DMS114 treated with DMSO at 0.1 percent for 48 hours (cell line): ENCODE results near the gene ZFHX3.
"Not testable (repeated sequence)": the region's sequence is repeated elsewhere in the genome, so short reads cannot be mapped to it uniquely, and the experiment has no call there.

ENCODE experiments used
- DNase-seq: peaks from one replicate; lab custom pipeline; 2025; ENCODE audit not compliant: unreplicated experiment; lab: John Stamatoyannopoulos, UW

Gene ZFHX3

GRCh38 chr16:73047536-73048291 is at the start of gene ZFHX3:
ZFHX3 (minus strand) TSS chr16:73048128; CDS start chr16:72960145, 87,983 bp downstream.
- no peak for DNase-seq

GRCh38 chr16:73096510-73096909 is 48.6 kb upstream of the ZFHX3 start:
- DNase-seq: no peak

GRCh38 chr16:73095885-73096421 is 48.0 kb upstream of the ZFHX3 start:
- DNase-seq: no peak

- no peak for DNase-seq
These were observed 47.4 kb upstream of the ZFHX3 start for GRCh38 chr16:73095142-73095820.

- no peak for DNase-seq
These were observed 46.4 kb upstream of the ZFHX3 start for GRCh38 chr16:73094371-73094770.

GRCh38 chr16:73093146-73094144 is 45.5 kb upstream of the ZFHX3 start:
- DNase-seq: no peak

- no peak for DNase-seq
These were observed 44.4 kb upstream of the ZFHX3 start for GRCh38 chr16:73092236-73092781.

- no peak for DNase-seq
These were observed 43.2 kb upstream of the ZFHX3 start for GRCh38 chr16:73091174-73091573.

- DNase-seq: no peak
These were observed 41.5 kb upstream of the ZFHX3 start for GRCh38 chr16:73089420-73089819.

GRCh38 chr16:73086108-73086507 is 38.2 kb upstream of the ZFHX3 start:
- DNase-seq: no peak

GRCh38 chr16:73083271-73083670 is 35.3 kb upstream of the ZFHX3 start:
- DNase-seq: no peak

GRCh38 chr16:73082634-73083051 is 34.7 kb upstream of the ZFHX3 start:
- not testable (repeated sequence) for DNase-seq

GRCh38 chr16:73080931-73081330 is 33.0 kb upstream of the ZFHX3 start:
- DNase-seq: no peak

- DNase-seq: no peak
These were observed 28.4 kb upstream of the ZFHX3 start for GRCh38 chr16:73076324-73076810.

GRCh38 chr16:73074382-73074781 is 26.5 kb upstream of the ZFHX3 start:
- no peak for DNase-seq

- not testable (repeated sequence) for DNase-seq
These were observed 24.1 kb upstream of the ZFHX3 start for GRCh38 chr16:73072051-73072450.

- no peak for DNase-seq
These were observed 23.4 kb upstream of the ZFHX3 start for GRCh38 chr16:73071131-73071940.

GRCh38 chr16:73069581-73070262 is 21.8 kb upstream of the ZFHX3 start:
- no peak for DNase-seq
